Measurements from ENCODE around the gene BLID.

The BLID gene

GRCh38 chr11:122085264-122085663, 30.8 kb downstream of the BLID start:
- DNase-seq (ENCODE audit: low read depth in 3 of 3, low spot score in 1 of 3) = no peak

DNA sequence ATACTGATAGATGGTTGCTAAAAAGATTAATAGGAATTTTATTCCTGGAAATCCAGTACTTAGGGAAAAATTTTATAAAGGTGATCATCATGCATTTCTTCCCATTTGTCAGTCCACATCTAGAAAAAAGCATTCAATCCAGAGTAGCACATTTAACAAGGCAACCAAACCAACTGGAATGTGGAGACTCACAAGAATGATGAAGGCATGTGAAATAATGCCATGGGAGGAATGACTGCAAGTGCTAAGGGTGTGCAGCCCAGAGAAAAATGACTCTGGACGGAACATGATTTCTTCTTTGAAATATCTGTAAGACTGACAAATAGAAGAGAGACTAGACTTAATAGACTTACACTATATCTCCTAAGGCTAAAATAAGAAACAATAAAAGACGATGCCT, 33.8 kb downstream of the BLID start:
- no peak for DNase-seq (ENCODE audit: low read depth in 3 of 3, low spot score in 1 of 3)

DNA sequence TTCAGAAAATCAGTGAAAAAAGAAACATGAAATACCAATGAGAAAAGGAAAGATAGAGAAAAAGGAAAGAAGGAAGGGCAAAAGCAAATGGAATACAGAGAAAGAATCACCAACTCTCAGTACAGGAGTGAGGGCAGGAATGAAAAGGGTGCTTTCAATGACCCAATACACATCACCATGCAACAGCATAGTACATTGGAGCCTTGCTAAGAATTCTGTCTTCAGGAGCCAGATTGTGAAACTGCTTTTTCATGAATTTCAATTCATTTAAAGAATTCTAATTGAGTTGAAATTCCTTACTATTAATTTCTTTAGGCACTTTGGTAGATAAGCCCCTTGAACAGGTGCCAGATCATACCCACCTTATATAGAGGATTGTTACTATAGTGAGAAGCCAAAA, 34.9 kb downstream of the BLID start:
- DNase-seq (ENCODE audit: low read depth in 3 of 3, low spot score in 1 of 3) = no peak

GRCh38 chr11:122077459-122077858, 38.6 kb downstream of the BLID start:
- DNase-seq (ENCODE audit: low read depth in 3 of 3, low spot score in 1 of 3) = no peak

DNA sequence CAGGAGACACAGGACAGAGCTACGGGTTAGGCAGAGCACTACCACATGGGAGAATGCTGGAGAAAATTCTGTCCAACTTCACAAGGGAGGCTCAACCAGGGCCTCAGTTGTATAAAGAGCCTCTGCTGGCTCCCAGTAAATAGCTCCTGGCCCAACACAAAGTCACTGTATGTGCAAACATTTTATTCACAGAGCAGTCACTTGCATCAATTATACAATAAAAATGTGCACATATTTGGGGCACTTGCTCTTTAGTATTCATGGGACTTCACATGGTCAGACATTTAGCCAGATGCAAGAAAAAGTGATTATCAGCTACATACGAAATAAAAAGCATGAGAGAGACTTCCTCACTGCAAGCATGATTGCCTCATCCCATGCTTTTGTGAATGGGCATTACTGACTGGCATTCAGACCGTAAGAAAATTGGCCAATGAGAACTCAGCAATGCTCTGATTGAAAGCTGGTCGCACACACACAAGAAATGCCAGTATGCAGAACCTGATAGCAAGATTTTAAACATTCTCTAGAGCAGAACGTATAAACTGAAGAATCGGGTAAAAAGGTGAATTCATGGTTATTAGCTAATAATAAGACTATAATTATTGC, 39.4 kb downstream of the BLID start:
- no peak for DNase-seq (ENCODE audit: low read depth in 3 of 3, low spot score in 1 of 3)

DNA sequence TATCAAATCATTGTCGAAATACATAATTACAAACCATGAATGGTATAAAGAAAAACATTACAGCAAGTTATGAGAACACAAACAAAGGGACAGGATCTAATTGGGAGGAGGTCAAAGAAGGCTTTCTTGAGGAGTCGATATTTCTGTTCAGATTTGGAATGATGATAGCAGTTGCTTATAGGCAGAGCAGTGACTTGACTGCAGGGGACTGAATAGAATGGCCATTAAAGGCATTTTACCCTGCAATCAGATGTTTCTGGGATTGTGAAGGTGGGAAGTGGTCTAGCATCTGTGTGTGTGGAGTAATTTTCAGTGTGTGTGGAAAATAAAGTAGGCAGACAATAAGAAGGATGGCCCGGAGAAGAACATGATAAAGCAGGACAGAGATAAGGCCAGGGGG, 41.0 kb downstream of the BLID start:
- no peak for DNase-seq (ENCODE audit: low read depth in 3 of 3, low spot score in 1 of 3)

DNA sequence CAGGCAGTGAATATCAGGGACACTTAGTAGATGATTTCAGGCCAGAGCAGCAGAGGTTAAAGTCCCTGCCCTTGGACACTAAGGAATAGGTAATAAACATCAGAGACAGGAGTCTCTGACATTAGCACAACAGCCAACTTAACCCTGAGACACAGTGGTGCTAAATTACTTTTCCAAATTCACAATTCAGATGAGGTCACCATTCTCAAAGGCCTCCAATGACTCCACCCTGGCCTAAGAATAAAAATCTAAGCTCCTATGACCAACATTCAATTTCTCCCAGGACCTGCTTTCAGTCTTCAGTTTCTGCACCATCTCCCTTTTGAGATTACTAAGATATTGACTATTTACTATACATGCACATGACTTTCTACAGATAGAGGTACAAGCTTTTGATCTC, 42.0 kb downstream of the BLID start:
- no peak for DNase-seq (ENCODE audit: low read depth in 3 of 3, low spot score in 1 of 3)

GRCh38 chr11:122071709-122072202, 44.3 kb downstream of the BLID start:
- no peak for DNase-seq (ENCODE audit: low read depth in 3 of 3, low spot score in 1 of 3)

- no peak for DNase-seq (ENCODE audit: low read depth in 3 of 3, low spot score in 1 of 3)
Observed at GRCh38 chr11:122069707-122070360, 46.2 kb downstream of the BLID start.

GRCh38 chr11:122068837-122069236, 47.2 kb downstream of the BLID start:
- DNase-seq (ENCODE audit: low read depth in 3 of 3, low spot score in 1 of 3) = no peak

GRCh38 chr11:122068141-122068540, 47.9 kb downstream of the BLID start:
- DNase-seq (ENCODE audit: low read depth in 3 of 3, low spot score in 1 of 3) = no peak
